Lower lobe of right lung (tissue), 2 donors: ENCODE data around the gene ZNF654. TPM values are rescaled to one million over a fixed set of nuclear protein-coding genes. Genes with fewer than 3 reads are reported as not detected.
A peak's percentile ranks its signal among the peaks of the same experiment; 100 is the strongest.

Experiments used
- ATAC-seq, 2 donors: fragments of 200-7000 bp; cut with Tn5 transposase; one replicate each; pipeline ENCODE4 v1.9.1; 2020 to 2022; ENCODE audit warnings: mild to moderate bottlenecking in 2 of 2, moderate library complexity in 2 of 2
- DNase-seq: peaks from one replicate; pipeline ENCODE4 v3.0.0-alpha.2; 2020
- H3K27ac ChIP-seq: fragments of 200-600 bp; one replicate; pipeline ENCODE4 v1.8.0; 2022
- H3K27me3 ChIP-seq: fragments of 200-600 bp; one replicate; pipeline ENCODE4 v1.8.0; 2022; ENCODE audit warnings: low read depth
- H3K36me3 ChIP-seq: fragments of 200-600 bp; one replicate; pipeline ENCODE4 v1.8.0; 2022; ENCODE audit warnings: mild to moderate bottlenecking
- H3K4me1 ChIP-seq: fragments of 200-600 bp; one replicate; pipeline ENCODE4 v1.8.0; 2022
- H3K4me3 ChIP-seq: fragments of 200-600 bp; one replicate; pipeline ENCODE4 v1.8.0; 2022; ENCODE audit warnings: mild to moderate bottlenecking
- H3K9me3 ChIP-seq: fragments of 200-600 bp; one replicate; pipeline ENCODE4 v1.8.0; 2022
- CTCF ChIP-seq: fragments of 200-600 bp; IDR thresholded peaks from one replicate; pipeline ENCODE4 v1.8.0; 2022; ENCODE audit warnings: antibody characterized with exemption, mild to moderate bottlenecking
- intact Hi-C: fragments of 100-400 bp; cut with DNase I; formaldehyde crosslinking; loops from one replicate; pipeline ENCODE4 v1.11.0; 2022
- total RNA-seq: library from RNA; stranded (reverse); fragmentation: NEBNext Ultra II Directional; extraction: Animal tissue kit (Norgen Biotek cat#: 25700); gene quantifications from one replicate; pipeline ENCODE4 v1.2.1, GENCODE V29; 2021
- donor health status: DM: no; HTN: yes; CAD: no; lungs with severe emphysema.

Gene ZNF654
- total RNA-seq, 1 donor from 2014 or later: 16.6 TPM

- H3K4me3 ChIP-seq: no peak overlapping the region
- H3K36me3 ChIP-seq: peaks cover 47% of the 10 kb centered on the region
- DNase-seq: no peak
- no peaks in the 10 kb centered on the region for H3K4me1 ChIP-seq
- no peak for TF ChIP-seq CTCF
- H3K27me3 ChIP-seq: no peaks in the 10 kb centered on the region
- intact Hi-C loops: no loop called here
- no peak for ATAC-seq
- H3K27ac ChIP-seq: no peak overlapping the region
- H3K9me3 ChIP-seq: no peaks in the 10 kb centered on the region
Observed at GRCh38 chr3:88142094-88142624, 83.1 kb downstream of the ZNF654 start.

- intact Hi-C loops: no loop called here
- H3K36me3 ChIP-seq: no peaks in the 10 kb centered on the region
- no peak for TF ChIP-seq CTCF
- no peaks in the 10 kb centered on the region for H3K27me3 ChIP-seq
- H3K27ac ChIP-seq: no peak overlapping the region
- no peak overlapping the region for H3K4me3 ChIP-seq
- ATAC-seq (no peak), DNase-seq (no peak)
- H3K4me1 ChIP-seq: peaks cover 23% of the 10 kb centered on the region
- no peaks in the 10 kb centered on the region for H3K9me3 ChIP-seq
Observed at GRCh38 chr3:88147261-88147660, 88.2 kb downstream of the ZNF654 start.

- intact Hi-C loops: no loop called here
Observed at GRCh38 chr3:88148651-88149050, 89.6 kb downstream of the ZNF654 start.

GRCh38 chr3:88149101-88149508 lies 90.0 kb downstream of the ZNF654 start:
- H3K27me3 ChIP-seq: no peaks in the 10 kb centered on the region
- peak overlapping the region; percentile 95 for H3K27ac ChIP-seq
- intact Hi-C loops: no loop called here
- H3K36me3 ChIP-seq: peaks cover 10% of the 10 kb centered on the region
- H3K4me1 ChIP-seq: peaks cover 33% of the 10 kb centered on the region
- no peaks in the 10 kb centered on the region for H3K9me3 ChIP-seq
- ATAC-seq (peak; percentile 29 to 31), DNase-seq (no peak)
- TF ChIP-seq CTCF: no peak
- peak overlapping the region; percentile 97 for H3K4me3 ChIP-seq

More at GRCh38 chr3:88148651-88149050, 89.6 kb downstream of the ZNF654 start:
- Histone ChIP-seq H3K27me3 (no peaks in the 10 kb centered on the region), H3K27ac (no peak overlapping the region), H3K9me3 (no peaks in the 10 kb centered on the region), H3K4me1 (peaks cover 33% of the 10 kb centered on the region), H3K4me3 (peak overlapping the region; percentile 97), H3K36me3 (peaks cover 6% of the 10 kb centered on the region)
- DNase-seq (no peak), ATAC-seq (no peak)
- TF ChIP-seq CTCF: no peak

- Histone ChIP-seq H3K4me3 (peak within 1 kb of the TSS; percentile 97), H3K9me3 (no peaks in the 10 kb centered on the region), H3K27me3 (no peaks in the 10 kb centered on the region), H3K4me1 (peaks cover 33% of the 10 kb centered on the region), H3K27ac (peak within 1 kb of the TSS; percentile 95), H3K36me3 (peaks cover 17% of the 10 kb centered on the region)
- no peak for TF ChIP-seq CTCF
- ATAC-seq (peak; percentile 98), DNase-seq (peak; percentile 90)
- intact Hi-C loops: no loop called here
Observed at GRCh38 chr3:88149509-88150362, 90.7 kb downstream of the ZNF654 start, which contains the start of gene C3orf38. Gene C3orf38, plus strand, starts transcription at chr3:88149959. Its CDS starts 94 bp downstream, at chr3:88150053.
